D721Med (cell line): ENCODE results near the gene AUTS2.

ENCODE experiments used
- DNase-seq: peaks from one replicate; pipeline ENCODE4 v3.0.0; 2011; ENCODE audit warnings: low spot score; ENCODE audit not compliant: insufficient read length
- FAIRE-seq: peaks from 2 replicates; lab custom pipeline; 2011; peaks lifted over from hg19 to GRCh38; lab: Jason Lieb, UNC
- TF ChIP-seq, protein P1 (sequence below): IDR thresholded peaks from 2 replicates; pipeline ENCODE4 v1.5.1; 2012; ENCODE audit warnings: mild to moderate bottlenecking, control low read depth; ENCODE audit not compliant: insufficient read depth; ENCODE audit errors: missing control alignments

The AUTS2 gene

GRCh38 chr7:69568266-69568665, 30.0 kb upstream of the AUTS2 start:
- FAIRE-seq = no peak
- DNase-seq = no peak
- TF ChIP-seq, protein P1, sequence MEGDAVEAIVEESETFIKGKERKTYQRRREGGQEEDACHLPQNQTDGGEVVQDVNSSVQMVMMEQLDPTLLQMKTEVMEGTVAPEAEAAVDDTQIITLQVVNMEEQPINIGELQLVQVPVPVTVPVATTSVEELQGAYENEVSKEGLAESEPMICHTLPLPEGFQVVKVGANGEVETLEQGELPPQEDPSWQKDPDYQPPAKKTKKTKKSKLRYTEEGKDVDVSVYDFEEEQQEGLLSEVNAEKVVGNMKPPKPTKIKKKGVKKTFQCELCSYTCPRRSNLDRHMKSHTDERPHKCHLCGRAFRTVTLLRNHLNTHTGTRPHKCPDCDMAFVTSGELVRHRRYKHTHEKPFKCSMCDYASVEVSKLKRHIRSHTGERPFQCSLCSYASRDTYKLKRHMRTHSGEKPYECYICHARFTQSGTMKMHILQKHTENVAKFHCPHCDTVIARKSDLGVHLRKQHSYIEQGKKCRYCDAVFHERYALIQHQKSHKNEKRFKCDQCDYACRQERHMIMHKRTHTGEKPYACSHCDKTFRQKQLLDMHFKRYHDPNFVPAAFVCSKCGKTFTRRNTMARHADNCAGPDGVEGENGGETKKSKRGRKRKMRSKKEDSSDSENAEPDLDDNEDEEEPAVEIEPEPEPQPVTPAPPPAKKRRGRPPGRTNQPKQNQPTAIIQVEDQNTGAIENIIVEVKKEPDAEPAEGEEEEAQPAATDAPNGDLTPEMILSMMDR = no peak

DNA sequence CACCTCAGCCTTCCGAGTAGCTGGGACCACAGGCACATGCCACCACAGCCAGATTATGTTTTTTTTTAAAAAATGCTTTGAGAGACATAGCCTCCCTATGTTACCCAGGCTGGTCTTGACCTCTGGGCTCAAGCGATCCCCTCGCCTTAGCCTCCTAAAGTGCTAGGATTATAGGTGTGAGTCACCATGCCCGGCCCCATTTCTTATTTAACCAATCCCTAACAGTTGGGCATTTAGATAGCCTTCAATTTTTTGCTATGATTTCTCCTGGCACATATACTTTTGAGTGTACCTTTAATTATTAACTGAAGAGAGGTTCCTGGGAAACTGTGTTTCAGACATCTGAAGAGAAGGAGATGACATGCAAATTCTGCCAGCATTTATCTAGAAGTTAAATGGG, 22.6 kb upstream of the AUTS2 start:
- TF ChIP-seq, protein P1 = no peak
- DNase-seq (no peak), FAIRE-seq (no peak)

- no peak for FAIRE-seq
- TF ChIP-seq, protein P1 = no peak
- no peak for DNase-seq
Observed at GRCh38 chr7:69577221-69577620, 21.1 kb upstream of the AUTS2 start.

DNA sequence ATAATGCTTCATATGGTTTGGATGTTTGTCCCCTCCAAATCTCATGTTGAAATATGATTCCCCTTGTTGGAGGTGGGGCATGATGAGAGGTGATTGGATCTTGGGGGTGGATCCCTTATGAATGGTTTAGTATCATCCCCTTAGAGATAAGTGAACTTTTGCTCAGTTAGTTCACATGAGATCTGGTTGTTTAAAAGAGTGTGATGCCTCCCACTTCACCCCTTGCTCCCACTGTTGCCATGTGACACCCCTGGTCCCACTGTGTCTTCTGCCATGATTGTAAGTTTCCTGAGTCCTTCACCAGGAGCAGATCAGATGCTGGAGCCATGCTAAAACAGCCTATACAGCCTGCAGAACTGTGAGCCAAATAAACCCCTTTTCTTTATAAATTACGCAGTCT, 13.1 kb upstream of the AUTS2 start:
- TF ChIP-seq, protein P1 = no peak
- FAIRE-seq = no peak
- no peak for DNase-seq

DNA sequence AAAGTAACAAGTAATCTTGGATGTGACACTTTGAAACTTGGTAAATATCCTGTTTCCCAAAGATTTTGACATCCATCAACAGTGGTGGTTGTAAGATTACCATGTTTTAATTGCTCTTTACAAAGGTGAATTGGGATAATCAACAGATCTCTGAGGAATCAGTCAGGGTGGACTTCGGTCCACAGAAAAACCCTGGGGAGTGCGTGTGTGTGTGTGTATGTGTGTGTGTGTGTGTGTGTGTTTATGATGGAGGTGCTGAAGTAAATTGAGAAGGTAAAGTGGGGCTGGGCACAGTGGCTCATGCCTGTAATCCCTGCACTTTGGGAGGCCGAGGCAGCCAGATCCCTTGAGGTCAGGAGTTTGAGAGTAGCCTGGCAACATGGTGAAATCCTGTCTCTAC, 12.0 kb upstream of the AUTS2 start:
- TF ChIP-seq, protein P1 = no peak
- no peak for FAIRE-seq
- DNase-seq = no peak

GRCh38 chr7:69588773-69589172, 9.5 kb upstream of the AUTS2 start:
- DNase-seq = no peak
- TF ChIP-seq, protein P1 = no peak
- FAIRE-seq = no peak

DNA sequence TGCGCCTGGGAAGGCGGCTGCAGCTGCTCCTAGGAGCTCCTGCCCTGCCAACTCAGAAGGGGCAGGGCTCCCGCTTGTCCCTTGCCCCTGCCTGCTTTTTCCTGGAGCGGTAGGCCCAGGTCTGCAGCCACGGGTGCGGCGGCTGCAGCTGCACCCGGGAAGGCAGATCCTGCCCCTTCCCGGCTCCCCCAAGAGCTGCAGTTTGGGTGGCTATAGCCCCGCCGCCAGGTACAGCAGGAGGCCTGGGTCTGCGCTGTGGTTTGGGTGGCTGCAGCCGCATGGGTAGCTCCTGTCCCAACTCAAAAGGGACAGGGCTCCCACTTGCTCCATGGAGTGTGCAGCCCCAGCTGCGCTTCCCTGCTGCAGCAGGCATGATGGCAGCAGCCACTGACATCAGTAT, 6.5 kb upstream of the AUTS2 start:
- TF ChIP-seq, protein P1 = no peak
- FAIRE-seq (no peak), DNase-seq (no peak)
